GM08714 (cell line): ENCODE results near the gene SH3BP4.

Source experiments
- H3K4me3 ChIP-seq: fragments of 200-500 bp; sonication (Bioruptor generic); 2 replicates; pipeline ENCODE4 v1.5.1; 2014; ENCODE audit warnings: mild to moderate bottlenecking, low read length, inconsistent platforms
- ZNF274 ChIP-seq: IDR thresholded peaks from 2 replicates; pipeline ENCODE4 v1.6.1; 2012; ENCODE audit warnings: mild to moderate bottlenecking, low read depth, low read length

SH3BP4 gene

DNA sequence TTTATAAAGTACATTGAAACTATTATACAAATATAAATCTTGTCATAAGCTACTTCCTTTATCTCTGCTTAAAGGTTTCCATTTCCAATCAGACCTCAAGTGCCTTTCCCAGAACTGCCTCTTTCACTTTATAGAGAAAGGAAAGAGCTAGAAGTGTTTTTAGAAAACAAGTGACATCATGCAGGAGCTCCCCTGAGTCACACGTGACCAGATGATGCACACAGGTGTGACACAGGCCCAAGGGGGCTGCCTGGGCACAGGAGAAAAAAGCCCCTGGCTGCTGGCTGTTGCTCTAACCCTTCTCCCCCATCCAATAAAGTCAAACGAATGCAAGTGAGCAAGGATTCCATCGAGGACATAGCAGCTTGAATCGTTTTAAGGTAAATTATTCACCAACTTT lies 21.4 kb upstream of the SH3BP4 start:
- TF ChIP-seq ZNF274, result no peak
- no peak overlapping the region for H3K4me3 ChIP-seq

DNA sequence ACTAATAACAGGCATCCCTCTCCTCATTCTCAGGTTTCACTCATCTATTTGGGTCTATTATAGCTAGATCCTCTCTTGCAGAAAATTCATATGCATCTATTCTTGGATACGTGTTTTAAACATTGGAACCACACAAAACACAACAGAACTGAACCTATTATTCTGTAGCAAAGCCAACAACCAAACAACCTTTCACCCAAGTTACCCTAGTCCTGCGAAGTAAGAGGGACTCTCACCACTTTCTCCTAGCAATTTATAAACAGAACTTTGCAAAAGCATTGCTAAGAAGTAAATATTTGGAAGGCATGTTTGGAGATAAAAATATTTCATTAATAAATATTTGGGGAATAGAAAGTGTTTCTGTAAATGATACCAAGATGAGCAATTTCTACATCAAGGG lies 20.4 kb upstream of the SH3BP4 start:
- no peak for TF ChIP-seq ZNF274

DNA sequence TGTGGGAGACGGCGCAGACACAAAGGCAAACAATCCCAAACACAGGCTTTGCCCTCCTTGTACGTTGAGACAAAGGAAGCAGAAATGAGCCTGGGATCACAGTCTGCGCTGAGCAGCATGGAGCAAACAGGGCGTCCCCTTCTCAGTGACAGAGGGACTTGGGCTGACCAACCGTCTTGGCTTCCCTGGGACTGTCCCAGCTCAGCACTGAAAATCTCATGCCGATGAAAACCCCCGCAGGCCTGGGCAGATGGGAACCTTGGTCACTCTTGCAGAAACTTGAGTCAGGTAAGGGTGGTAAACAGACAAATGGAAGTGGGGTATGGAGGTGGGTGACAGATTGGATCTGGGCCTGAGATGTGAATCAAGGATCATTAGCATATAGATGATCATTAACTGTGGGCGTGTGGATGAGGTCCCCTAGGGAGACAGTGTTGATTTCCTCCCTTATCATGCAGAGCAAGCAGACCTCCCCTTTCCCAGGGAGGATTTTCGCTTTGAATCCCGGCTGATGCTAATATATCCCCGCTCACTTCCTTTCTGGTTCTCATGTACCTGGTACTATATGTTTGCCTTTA lies 19.1 kb upstream of the SH3BP4 start:
- no peak for TF ChIP-seq ZNF274

More for the DNA sequence above, 20.4 kb upstream of the SH3BP4 start:
- H3K4me3 ChIP-seq, result no peak overlapping the region

DNA sequence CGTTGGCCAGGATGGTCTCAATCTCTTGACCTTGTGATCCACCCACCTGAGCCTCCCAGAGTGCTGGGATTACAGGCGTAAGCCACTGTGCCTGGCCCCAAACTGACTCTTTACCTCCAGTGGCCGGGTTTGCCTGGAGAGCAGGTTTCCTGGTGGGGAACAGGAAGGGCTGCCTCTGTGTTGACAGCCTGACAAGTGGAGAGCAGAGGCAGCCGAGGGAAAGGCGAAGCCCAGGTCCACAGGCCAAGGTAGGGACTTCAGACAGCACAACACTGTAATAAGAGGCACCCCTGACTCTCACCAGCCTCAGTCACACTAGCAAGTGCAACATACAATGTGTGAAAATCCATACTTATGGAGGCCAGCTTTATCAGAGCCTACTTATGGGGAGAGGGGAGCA lies 16.5 kb upstream of the SH3BP4 start:
- H3K4me3 ChIP-seq, result no peak overlapping the region
- TF ChIP-seq ZNF274, result no peak

More for the DNA sequence above, 19.1 kb upstream of the SH3BP4 start:
- H3K4me3 ChIP-seq, result no peak overlapping the region

DNA sequence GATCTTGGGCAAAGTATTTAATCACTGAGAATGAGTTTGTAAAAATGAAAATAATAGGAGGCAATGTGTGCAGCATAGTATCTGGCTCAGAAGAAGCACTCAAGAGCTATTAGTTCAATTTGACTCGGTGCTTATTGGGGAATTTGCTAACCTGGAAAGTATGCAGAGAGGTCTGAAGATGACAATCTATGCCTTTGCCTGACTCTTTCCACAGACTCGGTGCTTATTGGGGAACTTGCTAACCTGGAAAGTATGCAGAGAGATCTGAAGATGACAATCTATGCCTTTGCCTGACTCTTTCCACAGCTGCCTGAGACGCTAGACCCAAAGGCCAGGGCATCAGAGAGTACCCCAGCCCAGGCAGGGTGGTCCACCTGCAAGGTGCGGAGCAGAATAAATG lies 12.2 kb upstream of the SH3BP4 start:
- no peak for TF ChIP-seq ZNF274

DNA sequence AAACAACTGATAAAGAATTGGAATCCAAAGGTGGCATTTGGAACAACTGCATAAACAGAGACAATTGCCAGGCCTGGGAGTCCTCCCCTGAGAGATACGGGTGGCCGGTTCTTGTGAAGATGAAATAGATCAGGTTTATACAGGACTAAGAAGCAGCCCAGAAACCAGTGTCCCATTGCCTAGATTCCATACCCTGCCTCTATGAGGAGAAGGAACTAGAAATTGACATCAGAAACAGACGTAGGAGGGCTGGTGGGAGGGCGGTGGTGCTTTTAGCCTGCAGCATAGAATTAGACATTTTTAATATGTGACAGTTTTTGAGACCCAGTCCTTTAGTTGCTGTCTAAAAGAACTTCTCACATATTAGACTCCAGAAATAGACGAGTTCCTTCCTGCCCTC lies 11.8 kb upstream of the SH3BP4 start:
- H3K4me3 ChIP-seq, result no peak overlapping the region
- no peak for TF ChIP-seq ZNF274

More for the DNA sequence above, 12.2 kb upstream of the SH3BP4 start:
- no peak overlapping the region for H3K4me3 ChIP-seq

DNA sequence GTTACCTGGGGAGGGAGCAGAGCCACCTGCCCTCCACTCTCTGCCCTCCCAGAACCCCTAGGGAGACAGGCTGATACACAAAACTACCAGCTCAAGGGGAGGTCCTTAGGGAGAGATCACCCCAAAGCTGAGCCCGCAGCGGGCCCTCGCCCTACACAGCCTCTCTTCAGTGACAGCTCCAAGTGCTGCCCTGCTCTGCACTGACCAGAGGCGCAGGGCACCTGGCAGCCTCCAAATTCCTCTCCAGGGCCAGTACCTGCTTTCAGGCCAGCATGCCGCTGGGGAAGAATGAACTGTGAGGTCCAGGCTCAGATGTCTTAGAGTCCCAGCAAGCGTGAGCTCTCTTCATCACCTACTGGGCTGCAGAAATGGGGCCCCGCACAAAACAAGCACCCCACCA lies 11.3 kb upstream of the SH3BP4 start:
- no peak for TF ChIP-seq ZNF274

DNA sequence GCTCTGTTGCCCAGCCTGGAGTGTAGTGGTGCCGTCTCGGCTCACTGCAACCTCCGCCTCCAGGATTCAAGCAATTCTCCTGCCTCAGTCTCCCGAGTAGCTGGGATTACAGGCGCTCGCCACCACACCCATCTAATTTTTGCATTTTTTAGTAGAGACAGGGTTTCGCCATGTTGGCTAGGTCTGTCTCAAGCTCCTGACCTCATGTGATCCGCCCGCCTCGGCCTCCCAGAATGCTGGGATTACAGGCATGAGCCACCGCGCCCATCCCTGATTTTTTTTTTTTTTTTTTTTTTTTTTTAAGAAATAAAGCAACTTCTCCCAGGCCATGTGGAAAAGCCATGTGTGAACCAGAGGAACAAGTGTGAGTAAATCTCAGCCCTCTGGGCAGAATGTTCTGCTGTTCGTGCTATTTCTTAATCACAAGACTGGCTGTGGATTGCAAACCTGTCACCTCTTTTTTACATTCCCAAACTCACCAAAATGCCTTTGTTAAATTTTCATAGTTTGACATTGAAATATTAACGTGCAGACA lies 6.4 kb upstream of the SH3BP4 start:
- TF ChIP-seq ZNF274, result no peak
- no peak overlapping the region for H3K4me3 ChIP-seq

More for the DNA sequence above, 11.3 kb upstream of the SH3BP4 start:
- no peak overlapping the region for H3K4me3 ChIP-seq

DNA sequence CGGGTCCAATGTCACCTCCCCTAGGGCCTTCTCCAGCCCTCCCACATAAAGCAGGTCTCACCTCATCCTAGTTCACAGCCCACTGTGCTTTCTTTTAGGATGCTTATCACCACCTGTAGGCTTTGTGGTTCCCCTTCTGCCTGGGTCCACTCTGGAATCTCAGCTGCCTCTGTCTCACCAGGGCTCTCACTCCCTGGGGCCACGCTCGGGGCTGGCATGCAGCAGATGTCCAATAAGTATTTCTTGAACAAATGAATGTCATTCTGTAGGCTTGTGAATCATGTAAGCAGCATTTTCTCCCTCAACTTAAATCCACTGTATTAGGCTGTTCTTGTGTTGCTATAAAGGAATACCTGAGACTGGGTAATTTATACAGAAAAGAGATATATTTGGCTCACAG lies 4.3 kb upstream of the SH3BP4 start:
- H3K4me3 ChIP-seq, result no peak overlapping the region
- no peak for TF ChIP-seq ZNF274

DNA sequence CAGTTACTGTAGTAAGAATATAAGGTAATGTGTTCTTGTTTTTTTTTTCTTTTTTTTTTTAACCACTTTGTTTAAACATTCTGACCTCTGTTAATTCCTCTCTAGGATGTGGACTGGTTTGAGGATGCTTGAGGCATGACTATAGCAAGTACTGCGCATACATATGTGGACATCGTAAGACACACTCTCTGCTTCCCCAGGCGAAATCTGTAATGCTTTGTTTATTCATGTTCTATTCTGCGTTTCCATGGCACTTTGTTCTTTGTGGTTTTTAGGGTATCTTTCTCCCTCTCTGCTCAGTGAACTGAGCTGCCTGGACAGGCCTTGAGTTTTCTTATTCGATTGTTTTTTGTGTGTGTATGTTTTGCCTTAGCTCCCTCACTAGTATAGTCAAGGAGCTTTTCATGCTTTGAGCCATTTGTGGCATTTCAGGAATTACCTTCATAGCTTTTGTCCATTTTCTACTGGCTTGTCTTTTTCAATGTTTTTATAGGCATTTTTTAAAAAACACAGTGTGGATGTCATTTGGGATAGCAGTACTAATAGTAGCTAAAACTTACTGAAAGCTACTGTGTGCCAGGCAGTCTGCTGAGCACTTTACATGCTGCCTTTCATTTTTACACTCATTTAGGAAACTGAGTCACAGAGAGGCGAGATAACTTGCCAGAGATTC lies 1.9 kb upstream of the SH3BP4 start:
- TF ChIP-seq ZNF274, result no peak
- no peak overlapping the region for H3K4me3 ChIP-seq

DNA sequence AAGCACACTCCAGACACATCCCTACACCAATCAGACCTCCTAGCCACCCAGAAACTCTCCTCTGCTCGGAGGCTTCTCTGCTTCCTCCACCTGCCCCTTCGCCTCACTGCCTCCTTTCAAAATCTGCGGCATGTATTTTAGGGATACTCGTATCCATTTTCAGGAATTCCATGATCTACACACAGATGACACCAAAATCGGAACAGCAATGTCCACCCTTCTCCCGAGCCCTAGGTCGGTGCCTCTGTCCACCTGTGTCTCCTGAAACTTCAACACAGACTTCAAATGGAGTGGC lies 1.4 kb upstream of the SH3BP4 start:
- no peak overlapping the region for H3K4me3 ChIP-seq
- no peak for TF ChIP-seq ZNF274

DNA sequence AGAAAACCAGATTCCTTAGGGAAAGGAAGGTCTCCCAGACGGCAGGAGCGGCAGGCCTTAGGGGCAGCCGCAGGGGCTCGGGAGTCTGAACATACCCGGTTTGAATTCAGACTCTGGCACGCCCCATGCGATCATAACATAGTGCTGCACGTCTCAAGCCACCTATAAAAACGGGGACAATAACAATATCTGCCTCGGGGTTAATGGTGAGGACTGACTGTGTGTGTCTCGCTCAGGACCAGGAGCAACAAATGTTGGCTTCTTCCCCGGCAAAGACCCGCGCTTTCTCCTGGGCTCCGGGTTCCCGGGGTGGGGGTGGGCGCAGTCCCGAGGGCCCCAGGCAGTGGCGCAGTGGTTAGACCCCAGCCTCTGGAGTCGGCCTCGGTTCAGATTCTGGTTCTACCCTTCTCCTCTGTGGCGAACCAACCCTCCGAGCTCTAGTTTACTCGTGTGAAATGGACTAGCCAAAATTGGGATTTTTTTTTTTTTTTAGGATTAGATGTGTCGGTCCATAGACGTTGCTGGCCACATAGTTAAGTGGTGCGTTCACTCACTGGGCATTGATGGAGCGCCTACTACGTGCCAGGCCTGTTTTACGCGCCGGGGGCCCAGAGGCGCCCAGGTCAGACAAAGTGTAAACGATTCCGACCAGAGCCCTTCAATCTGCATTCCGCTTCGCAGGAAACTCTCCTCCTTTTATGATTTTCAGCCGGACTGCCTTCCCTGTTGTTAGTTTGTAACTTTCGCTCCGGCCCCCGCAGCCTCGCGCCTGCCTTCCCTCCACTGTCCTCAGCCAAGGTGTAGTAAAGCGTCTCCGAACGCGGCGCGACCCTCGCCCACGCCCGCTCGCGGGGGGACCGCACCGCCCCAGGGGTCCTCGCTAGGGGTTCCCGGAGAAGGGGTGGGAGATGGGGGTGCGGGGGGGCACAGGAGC lies 820 bp upstream of the SH3BP4 start:
- H3K4me3 ChIP-seq, result no peak overlapping the region; the same call in 1 of the 2 replicates
- TF ChIP-seq ZNF274, result no peak

DNA sequence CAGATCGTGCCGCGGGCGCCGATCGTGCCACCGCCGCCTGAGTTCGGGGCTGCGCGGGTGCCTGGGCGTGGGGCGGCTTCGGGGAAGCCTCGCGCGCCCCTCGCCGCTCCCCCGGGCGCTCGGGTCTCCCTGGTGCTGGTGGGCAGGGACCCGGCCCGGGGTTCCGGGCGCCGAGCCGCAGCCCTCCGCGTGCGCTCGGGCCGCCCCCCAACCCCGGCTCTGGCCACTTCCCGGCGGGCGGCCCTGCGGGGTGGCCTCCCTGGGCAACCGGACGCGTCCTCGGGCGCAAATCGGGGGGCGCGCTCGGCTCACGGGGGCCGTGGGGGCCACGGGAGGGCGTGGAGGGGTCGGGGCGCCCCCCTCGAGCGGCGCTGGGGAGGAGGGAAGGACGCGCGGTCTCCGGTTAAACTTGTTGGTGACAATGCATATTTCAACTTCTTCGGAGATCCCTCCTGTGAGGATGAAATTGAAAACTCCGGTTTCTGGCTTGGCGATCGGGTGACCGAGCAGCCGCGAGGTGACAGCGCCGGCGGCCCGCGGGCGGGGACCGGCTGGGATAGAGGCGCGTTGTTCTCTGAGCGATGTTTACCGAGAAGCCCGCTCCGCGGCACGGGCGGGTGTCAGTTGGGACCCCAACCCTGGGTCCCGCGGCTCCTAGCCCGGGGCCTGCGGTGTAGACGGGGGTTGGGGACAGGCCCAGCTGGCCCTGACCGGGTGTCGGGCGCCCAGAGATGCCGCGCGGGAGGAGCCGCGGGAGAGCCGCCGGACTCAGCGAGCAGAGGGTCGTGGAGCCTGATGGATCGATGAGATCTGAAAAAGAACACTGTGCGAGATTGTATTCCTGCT lies 676 bp downstream of the SH3BP4 start:
- TF ChIP-seq ZNF274, result no peak
- peak overlapping the region; percentile 24; the same call in 1 of the 2 replicates for H3K4me3 ChIP-seq
